PC-9 (cell line): ENCODE results near the gene ANKRD18A. TPM values are rescaled to one million over a fixed set of nuclear protein-coding genes. Genes with fewer than 3 reads are reported as not detected.

Experiments used
- BruUV-seq: library from RNA; stranded (reverse); fragments of 400-500 nt; replicated peaks from 2 replicates; lab custom pipeline; 2021; lab: Mats Ljungman, UMichigan
- CTCF ChIA-PET: fragments of 300-600 bp; sonication (Branson Sonifier 250); formaldehyde crosslinking; loops from one replicate; lab custom pipeline; 2022; ENCODE audit warnings: antibody characterized with exemption; lab: Charles Lee
- POLR2A ChIA-PET: fragments of 300-600 bp; sonication (Branson Sonifier 250); formaldehyde crosslinking; loops from one replicate; lab custom pipeline; 2022; ENCODE audit warnings: antibody characterized with exemption; ENCODE audit not compliant: unreplicated experiment; lab: Charles Lee
- DNase-seq, 2 experiments: peaks; one replicate each; pipeline versions ENCODE4 v3.0.0 to v3.0.0-alpha.2; 2015 to 2022; ENCODE audit warnings: mixed read lengths in 1 of 2
- H2AFZ ChIP-seq: fragments of 200-600 bp; sonication (generic); 2 replicates; pipeline ENCODE4 v1.8.1; 2017; ENCODE audit warnings: antibody characterized with exemption
- H3F3A ChIP-seq: fragments of 200-600 bp; sonication (generic); 2 replicates; pipeline ENCODE4 v1.8.1; 2017; ENCODE audit warnings: antibody characterized with exemption, mild to moderate bottlenecking, low read depth; ENCODE audit not compliant: insufficient read depth
- H3K27ac ChIP-seq: fragments of 200-600 bp; sonication (generic); 2 replicates; pipeline ENCODE4 v1.6.1; 2016; ENCODE audit warnings: mixed run types
- H3K27me3 ChIP-seq: fragments of 200-600 bp; sonication (generic); 2 replicates; pipeline ENCODE4 v1.6.1; 2016; ENCODE audit warnings: low read depth, mixed run types; ENCODE audit not compliant: insufficient read depth
- H3K36me3 ChIP-seq: fragments of 200-600 bp; sonication (generic); 2 replicates; pipeline ENCODE4 v1.6.1; 2016; ENCODE audit warnings: low read depth, mixed run types
- H3K4me1 ChIP-seq: fragments of 200-600 bp; sonication (generic); replicated peaks from 2 replicates; pipeline ENCODE4 v1.6.1; 2016; ENCODE audit warnings: mixed run types; ENCODE audit not compliant: insufficient read depth
- H3K4me2 ChIP-seq: fragments of 200-600 bp; sonication (generic); 2 replicates; pipeline ENCODE4 v1.6.1; 2017; ENCODE audit warnings: mixed run types
- H3K4me3 ChIP-seq: fragments of 200-600 bp; sonication (generic); 2 replicates; pipeline ENCODE4 v1.6.1; 2016; ENCODE audit warnings: mixed run types
- H3K79me2 ChIP-seq: fragments of 200-600 bp; sonication (generic); 2 replicates; pipeline ENCODE4 v1.6.1; 2017; ENCODE audit warnings: low read depth, mixed run types
- H3K9me2 ChIP-seq: fragments of 200-600 bp; sonication (generic); 2 replicates; pipeline ENCODE4 v1.8.1; 2017; ENCODE audit warnings: mild to moderate bottlenecking; ENCODE audit not compliant: insufficient read depth
- H3K9me3 ChIP-seq: fragments of 200-600 bp; sonication (generic); 2 replicates; pipeline ENCODE4 v1.8.1; 2016; ENCODE audit warnings: low read depth; ENCODE audit not compliant: insufficient read depth
- H4K20me1 ChIP-seq: fragments of 200-600 bp; sonication (generic); 2 replicates; pipeline ENCODE4 v1.8.1; 2017; ENCODE audit not compliant: insufficient read depth
- EZH2 ChIP-seq: fragments of 200-600 bp; sonication (generic); IDR thresholded peaks from 2 replicates; pipeline ENCODE4 v1.8.0; 2017; ENCODE audit warnings: antibody characterized with exemption, low read depth
- intact Hi-C: fragments of 100-400 bp; cut with micrococcal nuclease; formaldehyde crosslinking; loops from one replicate; pipeline ENCODE4 v1.10.0; 2022; ENCODE audit not compliant: unreplicated experiment
- total RNA-seq: library from RNA; stranded (reverse); gene quantifications from 2 replicates; pipeline ENCODE4 v1.2.3, GENCODE V29; 2021
- TF ChIP-seq, protein P1 (sequence below): fragments of 200-600 bp; sonication (generic); conservative IDR thresholded peaks from 2 replicates; pipeline ENCODE4 v1.6.1; 2017; ENCODE audit warnings: mixed run types, antibody characterized with exemption, mild to moderate bottlenecking, moderate library complexity

The ANKRD18A gene
- total RNA-seq, 1 experiment from 2014 or later = 4.9 TPM

- POLR2A ChIA-PET = no interaction called here
- intact Hi-C loops = no loop called here
Observed at GRCh38 chr9:38521762-38522161, 98.6 kb downstream of the ANKRD18A start.

More at GRCh38 chr9:38521762-38522161, 98.6 kb downstream of the ANKRD18A start:
- no peaks in the 10 kb centered on the region for H3F3A ChIP-seq
- TF ChIP-seq, protein P1, sequence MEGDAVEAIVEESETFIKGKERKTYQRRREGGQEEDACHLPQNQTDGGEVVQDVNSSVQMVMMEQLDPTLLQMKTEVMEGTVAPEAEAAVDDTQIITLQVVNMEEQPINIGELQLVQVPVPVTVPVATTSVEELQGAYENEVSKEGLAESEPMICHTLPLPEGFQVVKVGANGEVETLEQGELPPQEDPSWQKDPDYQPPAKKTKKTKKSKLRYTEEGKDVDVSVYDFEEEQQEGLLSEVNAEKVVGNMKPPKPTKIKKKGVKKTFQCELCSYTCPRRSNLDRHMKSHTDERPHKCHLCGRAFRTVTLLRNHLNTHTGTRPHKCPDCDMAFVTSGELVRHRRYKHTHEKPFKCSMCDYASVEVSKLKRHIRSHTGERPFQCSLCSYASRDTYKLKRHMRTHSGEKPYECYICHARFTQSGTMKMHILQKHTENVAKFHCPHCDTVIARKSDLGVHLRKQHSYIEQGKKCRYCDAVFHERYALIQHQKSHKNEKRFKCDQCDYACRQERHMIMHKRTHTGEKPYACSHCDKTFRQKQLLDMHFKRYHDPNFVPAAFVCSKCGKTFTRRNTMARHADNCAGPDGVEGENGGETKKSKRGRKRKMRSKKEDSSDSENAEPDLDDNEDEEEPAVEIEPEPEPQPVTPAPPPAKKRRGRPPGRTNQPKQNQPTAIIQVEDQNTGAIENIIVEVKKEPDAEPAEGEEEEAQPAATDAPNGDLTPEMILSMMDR = no peak
- TF ChIP-seq EZH2 = no peak
- BruUV-seq = no TSS peak
- H3K27me3 ChIP-seq = no peaks in the 10 kb centered on the region
- H3K4me3 ChIP-seq = no peak overlapping the region
- H4K20me1 ChIP-seq = no peaks in the 10 kb centered on the region
- no peaks in the 10 kb centered on the region for H3K79me2 ChIP-seq
- H3K9me3 ChIP-seq = no peaks in the 10 kb centered on the region
- H2AFZ ChIP-seq = no peak overlapping the region
- no peak overlapping the region for H3K4me2 ChIP-seq
- no peaks in the 10 kb centered on the region for H3K4me1 ChIP-seq
- DNase-seq = no peak
- no peaks in the 10 kb centered on the region for H3K36me3 ChIP-seq
- H3K9me2 ChIP-seq = no peaks in the 10 kb centered on the region
- no peak overlapping the region for H3K27ac ChIP-seq
- CTCF ChIA-PET = no interaction called here

Other genes starting within 250 kb of the ANKRD18A start
- 13.1 and 18.9 TPM in 2 replicates for gene ALDH1B1, start 227.9 kb downstream of the ANKRD18A start, total RNA-seq
- gene IGFBPL1, start 196.1 kb downstream of the ANKRD18A start, total RNA-seq = not detected in 2 replicates
- gene FAM240B, start 99.5 kb upstream of the ANKRD18A start, total RNA-seq = not detected in 2 replicates